ENCODE results near the gene S100A13. TPM values are rescaled to one million over a fixed set of nuclear protein-coding genes. Genes with fewer than 3 reads are reported as not detected.

Gene S100A13
- total and polyA plus RNA-seq, 9 of the 15 experiments (the other 6 are each of a cell fraction or from before 2014, with no cell fraction given) = 41.9 to 129 (median 58.0) TPM

- TF ChIP-seq ERF (CRISPR knock-in tag; IDR thresholded peaks at IDR 0.05) (0 out of 2 replicates have a peak, but pooled peaks have one; percentile 54), HMBOX1 (IDR thresholded peaks at IDR 0.05) (peak; percentile 24; the same call in 1 of the 2 replicates), ESRRA (IDR thresholded peaks at IDR 0.05; ENCODE audit: borderline replicate concordance, low read depth) (0 out of 2 replicates have a peak, but pooled peaks have one; percentile 15), SRSF9 (IDR thresholded peaks at IDR 0.05; ENCODE audit: borderline replicate concordance, low read depth, low read length) (no peak), ZNF77 (CRISPR knock-in tag; IDR thresholded peaks at IDR 0.05) (no peak), POLR2B (IDR thresholded peaks at IDR 0.05; ENCODE audit: low read depth, partially characterized antibody) (peak; percentile 67), ZNF324 (CRISPR knock-in tag; IDR thresholded peaks at IDR 0.05) (no peak), ZNF174 (CRISPR knock-in tag; IDR thresholded peaks at IDR 0.05) (no peak), CBX8 (IDR thresholded peaks at IDR 0.05; ENCODE audit: borderline replicate concordance, extremely low read depth, low read depth, low read length, poor library complexity, severe bottlenecking) (no peak), THRB (CRISPR knock-in tag; conservative IDR thresholded peaks at IDR 0.05) (peak; percentile 61; the same call in 1 of the 2 replicates), PHB (CRISPR knock-in tag; IDR thresholded peaks at IDR 0.05) (no peak), SIN3A (IDR thresholded peaks at IDR 0.05; ENCODE audit: borderline replicate concordance in 2 of 2, control insufficient read depth in 1 of 2, low read depth in 2 of 2, low read length in 2 of 2) (peak in 1 of 2 experiments; percentile 61; a peak in 1 of 4 replicates), DMBX1 (CRISPR knock-in tag; IDR thresholded peaks at IDR 0.05; ENCODE audit: borderline replicate concordance) (no peak), MYNN (IDR thresholded peaks at IDR 0.05) (peak; percentile 56; the same call in 1 of the 2 replicates), MYNN (CRISPR knock-in tag; IDR thresholded peaks at IDR 0.05) (no peak), RFX1 (IDR thresholded peaks at IDR 0.05) (peak; percentile 57), SETDB1 (IDR thresholded peaks at IDR 0.05; ENCODE audit: low read length) (no peak), SFPQ (IDR thresholded peaks at IDR 0.05; ENCODE audit: low read depth, low read length) (no peak), POLR2A (conservative IDR thresholded peaks at IDR 0.05) (peak; percentile 82), SRSF1 (IDR thresholded peaks at IDR 0.05; ENCODE audit: low read depth, low read length) (no peak), POLR2AphosphoS5 (IDR thresholded peaks at IDR 0.05; ENCODE audit: control insufficient read depth, insufficient read depth, low read depth, low read length) (peak; percentile 67), NCOA2 (IDR thresholded peaks at IDR 0.05; ENCODE audit: partially characterized antibody in 2 of 2) (no peak), PCBP2 (IDR thresholded peaks at IDR 0.05; ENCODE audit: low read depth, low read length, poor library complexity, severe bottlenecking) (no peak), ARID2 (IDR thresholded peaks at IDR 0.05) (no peak), ZBED1 (IDR thresholded peaks at IDR 0.05) (peak; percentile 16; the same call in 1 of the 2 replicates)
These were observed 33.9 kb upstream of the S100A13 start (continued) for GRCh38 chr1:153661111-153661708.

All from K562 (cell line).